Astrocyte (in vitro differentiated cells and primary cell): ENCODE measurements around the gene ARHGEF3. TPM values are rescaled to one million over a fixed set of nuclear protein-coding genes. Genes with fewer than 3 reads are reported as not detected.

Experiments used
- DNase-seq: peaks from one replicate; pipeline ENCODE4 v3.0.0-alpha.2; 2010; ENCODE audit warnings: low read depth
- FAIRE-seq: peaks from 2 replicates; lab custom pipeline; 2011; peaks lifted over from hg19 to GRCh38; lab: Jason Lieb, UNC
- H2AFZ ChIP-seq: 2 replicates; pipeline ENCODE4 v1.6.0; 2012; ENCODE audit warnings: low read depth, low read length, inconsistent platforms
- H3K27ac ChIP-seq: 2 replicates; pipeline ENCODE4 v1.5.1; 2011; ENCODE audit warnings: low read depth, low read length, inconsistent platforms
- H3K27me3 ChIP-seq: 2 replicates; pipeline ENCODE4 v1.6.0; 2011; ENCODE audit warnings: low read length, inconsistent platforms; ENCODE audit not compliant: insufficient read depth
- H3K36me3 ChIP-seq: 2 replicates; pipeline ENCODE4 v1.5.1; 2011; ENCODE audit warnings: low read length, inconsistent platforms; ENCODE audit not compliant: insufficient read depth
- H3K4me1 ChIP-seq: 2 replicates; pipeline ENCODE4 v1.5.1; 2011; ENCODE audit warnings: low read length, inconsistent platforms; ENCODE audit not compliant: insufficient read depth
- H3K4me2 ChIP-seq: 2 replicates; pipeline ENCODE4 v1.6.0; 2012; ENCODE audit warnings: low read length, inconsistent platforms
- H3K4me3 ChIP-seq: 2 replicates; pipeline ENCODE4 v1.5.1; 2011; ENCODE audit warnings: low read depth, mild to moderate bottlenecking, low read length, inconsistent platforms; ENCODE audit not compliant: insufficient read depth
- H3K79me2 ChIP-seq: 2 replicates; pipeline ENCODE4 v1.6.0; 2012; ENCODE audit warnings: mild to moderate bottlenecking, low read length, inconsistent platforms; ENCODE audit not compliant: insufficient read depth
- H3K9ac ChIP-seq: 2 replicates; pipeline ENCODE4 v1.6.0; 2012; ENCODE audit warnings: mild to moderate bottlenecking, low read length, inconsistent platforms
- H3K9me3 ChIP-seq: 2 replicates; pipeline ENCODE4 v1.5.1; 2012; ENCODE audit warnings: low read depth, mild to moderate bottlenecking, low read length, inconsistent platforms; ENCODE audit not compliant: insufficient read depth
- H4K20me1 ChIP-seq: 2 replicates; pipeline ENCODE4 v1.6.0; 2012; ENCODE audit warnings: low read length, inconsistent platforms; ENCODE audit not compliant: insufficient read depth
- H3K27ac Mint-ChIP-seq: one replicate; pipeline ENCODE4 v1.8.0; 2021; ENCODE audit warnings: mild to moderate bottlenecking, mixed read lengths; ENCODE audit not compliant: unreplicated experiment
- H3K27me3 Mint-ChIP-seq: one replicate; pipeline ENCODE4 v1.8.0; 2021; ENCODE audit warnings: low read depth, mixed read lengths; ENCODE audit not compliant: unreplicated experiment
- H3K36me3 Mint-ChIP-seq: one replicate; pipeline ENCODE4 v1.8.0; 2021; ENCODE audit warnings: low read depth, mixed read lengths; ENCODE audit not compliant: unreplicated experiment
- H3K4me1 Mint-ChIP-seq: one replicate; pipeline ENCODE4 v1.8.0; 2021; ENCODE audit warnings: low read depth, mixed read lengths; ENCODE audit not compliant: unreplicated experiment
- H3K4me3 Mint-ChIP-seq: one replicate; pipeline ENCODE4 v1.8.0; 2021; ENCODE audit warnings: mild to moderate bottlenecking, moderate library complexity, mixed read lengths; ENCODE audit not compliant: unreplicated experiment
- H3K9me3 Mint-ChIP-seq: one replicate; pipeline ENCODE4 v1.8.0; 2021; ENCODE audit warnings: mild to moderate bottlenecking, mixed read lengths; ENCODE audit not compliant: unreplicated experiment
- CTCF ChIP-seq: IDR thresholded peaks from 2 replicates; pipeline ENCODE4 v1.5.1; 2011; ENCODE audit warnings: low read depth, mild to moderate bottlenecking, inconsistent platforms, low read length, moderate library complexity; ENCODE audit not compliant: insufficient read depth
- EZH2 ChIP-seq: IDR thresholded peaks from 2 replicates; pipeline ENCODE4 v1.6.1; 2012; ENCODE audit warnings: mild to moderate bottlenecking, low read length, inconsistent platforms; ENCODE audit not compliant: insufficient read depth
- total RNA-seq: library from RNA; stranded (reverse); gene quantifications from 2 replicates; pipeline ENCODE4 v1.2.1, GENCODE V29; 2021

ARHGEF3 gene
- total RNA-seq, 1 donor from 2014 or later: 14.9 TPM

- Mint-ChIP-seq H3K36me3 (no peaks in the 10 kb centered on the region), H3K4me1 (peaks cover 26% of the 10 kb centered on the region), H3K27ac (no peak overlapping the region), H3K4me3 (no peak overlapping the region), H3K27me3 (no peaks in the 10 kb centered on the region), H3K9me3 (no peaks in the 10 kb centered on the region)
- DNase-seq: no peak
- Histone ChIP-seq H3K4me2 (peak overlapping the region; percentile 33), H3K4me3 (no peak overlapping the region), H3K36me3 (no peaks in the 10 kb centered on the region), H3K9ac (no peak overlapping the region), H3K4me1 (peaks cover 16% of the 10 kb centered on the region), H4K20me1 (peaks cover 12% of the 10 kb centered on the region), H3K9me3 (no peaks in the 10 kb centered on the region), H3K79me2 (peaks cover 8% of the 10 kb centered on the region), H2AFZ (no peak overlapping the region), H3K27ac (no peak overlapping the region), H3K27me3 (no peaks in the 10 kb centered on the region)
- no peak for FAIRE-seq
- TF ChIP-seq CTCF: no peak
- no peak for TF ChIP-seq EZH2
Observed at GRCh38 chr3:56795829-56796185, 5.9 kb downstream of the ARHGEF3 start.

- Histone ChIP-seq H3K36me3 (no peaks in the 10 kb centered on the region), H3K9me3 (no peaks in the 10 kb centered on the region), H3K27me3 (no peaks in the 10 kb centered on the region), H3K4me3 (no peak overlapping the region), H3K4me1 (peaks cover 12% of the 10 kb centered on the region), H3K27ac (no peak overlapping the region), H3K79me2 (peaks cover 8% of the 10 kb centered on the region), H4K20me1 (peaks cover 11% of the 10 kb centered on the region), H3K4me2 (no peak overlapping the region), H3K9ac (no peak overlapping the region), H2AFZ (no peak overlapping the region)
- H3K27ac Mint-ChIP-seq: peak overlapping the region; percentile 66
- H3K9me3 Mint-ChIP-seq: no peaks in the 10 kb centered on the region
- H3K27me3 Mint-ChIP-seq: no peaks in the 10 kb centered on the region
- DNase-seq (no peak), FAIRE-seq (no peak)
- H3K36me3 Mint-ChIP-seq: no peaks in the 10 kb centered on the region
- no peak for TF ChIP-seq CTCF
- TF ChIP-seq EZH2: no peak
- peaks cover 21% of the 10 kb centered on the region for H3K4me1 Mint-ChIP-seq
- H3K4me3 Mint-ChIP-seq: no peak overlapping the region
Observed at GRCh38 chr3:56795097-56795828, 6.5 kb downstream of the ARHGEF3 start.

DNA sequence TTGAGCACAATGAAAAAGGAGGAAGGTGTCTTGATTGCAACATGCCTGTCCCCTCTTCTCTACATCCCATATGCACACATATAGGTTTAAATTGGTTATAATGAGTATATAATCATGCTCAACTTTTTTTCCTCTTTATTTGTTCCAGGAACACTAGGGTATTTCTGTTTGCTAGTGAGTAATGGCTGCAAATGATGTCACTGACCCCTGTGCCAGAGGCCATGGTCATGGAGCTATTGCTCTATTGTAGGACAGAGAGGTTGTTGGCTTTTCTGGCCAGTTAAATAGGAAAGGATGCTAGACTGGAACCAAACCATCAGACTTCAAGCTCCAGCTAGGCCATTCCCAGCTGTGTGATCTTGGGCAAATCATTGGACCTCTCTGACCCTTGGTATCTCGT, 9.6 kb downstream of the ARHGEF3 start:
- H3K9me3 ChIP-seq: no peaks in the 10 kb centered on the region
- TF ChIP-seq EZH2 (no peak), CTCF (no peak)
- no peak overlapping the region for H3K4me2 ChIP-seq
- Mint-ChIP-seq H3K4me3 (no peak overlapping the region), H3K27me3 (no peaks in the 10 kb centered on the region), H3K4me1 (peaks cover 10% of the 10 kb centered on the region), H3K9me3 (no peaks in the 10 kb centered on the region), H3K27ac (no peak overlapping the region), H3K36me3 (no peaks in the 10 kb centered on the region)
- H3K79me2 ChIP-seq: peaks cover 5% of the 10 kb centered on the region
- DNase-seq (no peak), FAIRE-seq (no peak)
- no peaks in the 10 kb centered on the region for H3K27me3 ChIP-seq
- H3K27ac ChIP-seq: no peak overlapping the region
- no peak overlapping the region for H3K9ac ChIP-seq
- no peak overlapping the region for H3K4me3 ChIP-seq
- no peak overlapping the region for H2AFZ ChIP-seq
- H3K4me1 ChIP-seq: peaks cover 12% of the 10 kb centered on the region
- H3K36me3 ChIP-seq: no peaks in the 10 kb centered on the region
- H4K20me1 ChIP-seq: peaks cover 10% of the 10 kb centered on the region
